Neural cell (in vitro differentiated cells): ENCODE data around the gene MISP. TPM values are rescaled to one million over a fixed set of nuclear protein-coding genes. Genes with fewer than 3 reads are reported as not detected.

ENCODE experiments used
- H2AFZ ChIP-seq: fragments of 200-600, 300-800 bp; sonication (generic), shearing (Covaris generic); 2 replicates; pipeline ENCODE4 v1.6.0; 2014; ENCODE audit warnings: low read depth, mild to moderate bottlenecking, antibody characterized with exemption, low read length, moderate library complexity
- H3F3A ChIP-seq: fragments of 200-600 bp; shearing (Covaris generic); 2 replicates; pipeline ENCODE4 v1.6.1; 2016; ENCODE audit warnings: mild to moderate bottlenecking, moderate library complexity, mixed read lengths, antibody characterized with exemption, low read length; ENCODE audit not compliant: insufficient read depth, poor library complexity, severe bottlenecking
- H3K27ac ChIP-seq: fragments of 200-600, 300-800 bp; sonication (generic), shearing (Covaris generic); 2 replicates; pipeline ENCODE4 v1.5.1; 2014; ENCODE audit warnings: mild to moderate bottlenecking, low read length, moderate library complexity
- H3K27me3 ChIP-seq: fragments of 300-800, 200-600 bp; sonication (generic), shearing (Covaris generic); 2 replicates; pipeline ENCODE4 v1.6.0; 2014; ENCODE audit warnings: mild to moderate bottlenecking, low read depth, low read length, moderate library complexity; ENCODE audit not compliant: insufficient read depth
- H3K36me3 ChIP-seq: fragments of 300-800, 200-600 bp; sonication (generic), shearing (Covaris generic); 2 replicates; pipeline ENCODE4 v1.5.1; 2014; ENCODE audit warnings: mild to moderate bottlenecking, antibody characterized with exemption, low read length, moderate library complexity; ENCODE audit not compliant: insufficient read depth
- H3K4me2 ChIP-seq: fragments of 300-800, 200-600 bp; sonication (generic), shearing (Covaris generic); 2 replicates; pipeline ENCODE4 v1.6.0; 2014; ENCODE audit warnings: mild to moderate bottlenecking, low read length
- H3K4me3 ChIP-seq: fragments of 300-800, 200-600 bp; sonication (generic), shearing (Covaris generic); 2 replicates; pipeline ENCODE4 v1.5.1; 2014; ENCODE audit warnings: mild to moderate bottlenecking, low read length, moderate library complexity
- H3K79me2 ChIP-seq: fragments of 200-600 bp; shearing (Covaris generic); replicated peaks from 2 replicates; pipeline ENCODE4 v1.6.0; 2014; ENCODE audit warnings: mild to moderate bottlenecking, low read length, moderate library complexity; ENCODE audit not compliant: insufficient read depth
- H3K9ac ChIP-seq: fragments of 300-800, 200-600 bp; sonication (generic), shearing (Covaris generic); 2 replicates; pipeline ENCODE4 v1.6.1; 2016; ENCODE audit warnings: mild to moderate bottlenecking, low read length, mixed read lengths
- H3K9me2 ChIP-seq: fragments of 200-600 bp; shearing (Covaris generic); 2 replicates; pipeline ENCODE4 v1.6.1; 2016; ENCODE audit warnings: mild to moderate bottlenecking, low read length, mixed read lengths; ENCODE audit not compliant: insufficient read depth
- H3K9me3 ChIP-seq: fragments of 200-600, 300-800 bp; sonication (generic), shearing (Covaris generic); 2 replicates; pipeline ENCODE4 v1.6.1; 2016; ENCODE audit warnings: mild to moderate bottlenecking, mixed run types, low read length, moderate library complexity, mixed read lengths
- H4K20me1 ChIP-seq: fragments of 200-600 bp; shearing (Covaris generic); 2 replicates; pipeline ENCODE4 v1.6.1; 2016; ENCODE audit warnings: mild to moderate bottlenecking, mixed run types; ENCODE audit not compliant: insufficient read depth
- EP300 ChIP-seq: fragments of 450-650 bp; conservative IDR thresholded peaks from 2 replicates; pipeline ENCODE4 v1.6.1; 2014; ENCODE audit warnings: antibody characterized with exemption, mild to moderate bottlenecking, moderate library complexity; ENCODE audit not compliant: poor library complexity, severe bottlenecking
- MXI1 ChIP-seq: fragments of 450-650 bp; conservative IDR thresholded peaks from 2 replicates; pipeline ENCODE4 v1.6.1; 2014; ENCODE audit warnings: antibody characterized with exemption, mild to moderate bottlenecking; ENCODE audit not compliant: poor library complexity, severe bottlenecking
- POLR2AphosphoS5 ChIP-seq: IDR thresholded peaks from 2 replicates; pipeline ENCODE4 v1.6.1; 2012
- RAD21 ChIP-seq: fragments of 450-650 bp; conservative IDR thresholded peaks from 2 replicates; pipeline ENCODE4 v1.6.1; 2014; ENCODE audit warnings: antibody characterized with exemption, mild to moderate bottlenecking, moderate library complexity
- TAF1 ChIP-seq: IDR thresholded peaks from 2 replicates; pipeline ENCODE4 v1.6.1; 2012; ENCODE audit warnings: low read depth
- polyA plus RNA-seq: library from polyadenylated mRNA; depleted of rRNA; stranded (reverse); fragments of >200 nt; gene quantifications from 2 replicates; pipeline ENCODE4 v1.2.3, GENCODE V29; 2014
- TF ChIP-seq, protein P1 (sequence below): fragments of 450-650 bp; IDR thresholded peaks from 2 replicates; pipeline ENCODE4 v1.5.1; 2014; ENCODE audit warnings: antibody characterized with exemption, mild to moderate bottlenecking, moderate library complexity; ENCODE audit not compliant: poor library complexity, severe bottlenecking
- TF ChIP-seq, protein P2 (sequence below): IDR thresholded peaks from 2 replicates; pipeline ENCODE4 v1.6.1; 2012; ENCODE audit warnings: borderline replicate concordance

Gene MISP
- polyA plus RNA-seq, 1 donor from 2014 or later: 0.98 TPM

DNA sequence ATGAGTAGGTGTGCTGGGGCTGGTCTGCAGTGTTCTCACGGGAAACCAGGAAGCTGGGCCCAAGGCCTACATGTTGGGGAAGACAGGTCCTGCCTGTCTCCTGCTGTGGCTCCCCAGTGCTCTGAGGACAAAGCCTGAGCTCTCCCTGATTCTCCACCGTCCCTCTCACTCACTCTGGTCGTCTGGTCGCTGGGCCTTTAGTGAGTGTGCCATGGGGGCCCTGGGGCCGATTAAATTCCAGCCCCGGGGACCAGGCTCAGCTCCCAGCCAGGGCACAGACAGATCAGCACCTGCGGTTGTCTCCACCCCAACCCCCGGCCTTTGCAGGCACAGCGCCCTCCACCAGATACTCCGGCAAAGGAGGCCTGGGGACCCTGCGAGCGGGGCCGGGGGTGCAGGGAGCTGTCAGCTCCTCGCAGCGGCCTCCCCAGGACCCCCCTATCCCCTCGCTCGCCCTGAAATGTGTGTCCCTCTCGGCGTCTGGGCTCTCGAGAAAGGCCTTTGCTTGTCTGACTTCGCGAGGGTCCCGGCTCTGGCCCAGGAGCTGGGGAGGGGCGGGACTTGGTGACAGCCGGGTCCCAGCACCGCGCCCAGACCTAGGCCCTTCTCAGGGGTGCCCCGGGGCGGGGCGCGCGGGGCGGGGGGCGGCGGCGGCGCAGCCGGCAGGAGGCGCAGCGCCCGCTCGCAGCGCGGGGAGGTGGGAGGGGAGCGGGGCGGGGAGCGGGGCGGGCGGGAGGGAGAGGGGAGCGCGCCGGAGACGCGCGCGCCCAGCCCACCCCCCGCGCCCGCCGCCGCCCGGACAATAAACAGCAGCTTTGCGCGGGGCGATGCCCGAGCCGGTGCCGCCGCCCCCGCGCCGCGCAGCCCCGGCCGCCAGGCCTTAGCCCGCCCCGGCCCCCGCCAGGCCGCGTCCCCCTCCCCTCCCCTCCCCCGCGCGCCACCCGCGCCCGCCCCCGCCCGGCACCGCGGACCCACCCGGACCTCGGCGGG, 42.5 kb upstream of the MISP start, which contains the start of gene PALM:
Gene PALM, plus strand, starts transcription at position 782 of the 990 bp plus-strand sequence. CDS start 212 bp downstream, outside the sequence.
- peak within 1 kb of the TSS; percentile 62 for H3K4me2 ChIP-seq
- no peaks in the 10 kb centered on the region for H3K9me3 ChIP-seq
- H3K9ac ChIP-seq: peak within 1 kb of the TSS; percentile 83
- H3F3A ChIP-seq: no peaks in the 10 kb centered on the region
- peak within 1 kb of the TSS; percentile 51 for H2AFZ ChIP-seq
- H3K27ac ChIP-seq: peak within 1 kb of the TSS; percentile 67
- H4K20me1 ChIP-seq: no peaks in the 10 kb centered on the region
- H3K27me3 ChIP-seq: no peaks in the 10 kb centered on the region
- peaks cover 48% of the 10 kb centered on the region for H3K79me2 ChIP-seq
- TF ChIP-seq EP300 (no peak), RAD21 (no peak), POLR2AphosphoS5 (peak; percentile 66)
- TF ChIP-seq, protein P1, sequence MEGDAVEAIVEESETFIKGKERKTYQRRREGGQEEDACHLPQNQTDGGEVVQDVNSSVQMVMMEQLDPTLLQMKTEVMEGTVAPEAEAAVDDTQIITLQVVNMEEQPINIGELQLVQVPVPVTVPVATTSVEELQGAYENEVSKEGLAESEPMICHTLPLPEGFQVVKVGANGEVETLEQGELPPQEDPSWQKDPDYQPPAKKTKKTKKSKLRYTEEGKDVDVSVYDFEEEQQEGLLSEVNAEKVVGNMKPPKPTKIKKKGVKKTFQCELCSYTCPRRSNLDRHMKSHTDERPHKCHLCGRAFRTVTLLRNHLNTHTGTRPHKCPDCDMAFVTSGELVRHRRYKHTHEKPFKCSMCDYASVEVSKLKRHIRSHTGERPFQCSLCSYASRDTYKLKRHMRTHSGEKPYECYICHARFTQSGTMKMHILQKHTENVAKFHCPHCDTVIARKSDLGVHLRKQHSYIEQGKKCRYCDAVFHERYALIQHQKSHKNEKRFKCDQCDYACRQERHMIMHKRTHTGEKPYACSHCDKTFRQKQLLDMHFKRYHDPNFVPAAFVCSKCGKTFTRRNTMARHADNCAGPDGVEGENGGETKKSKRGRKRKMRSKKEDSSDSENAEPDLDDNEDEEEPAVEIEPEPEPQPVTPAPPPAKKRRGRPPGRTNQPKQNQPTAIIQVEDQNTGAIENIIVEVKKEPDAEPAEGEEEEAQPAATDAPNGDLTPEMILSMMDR: peak; percentile 27
- TF ChIP-seq, protein P2, sequence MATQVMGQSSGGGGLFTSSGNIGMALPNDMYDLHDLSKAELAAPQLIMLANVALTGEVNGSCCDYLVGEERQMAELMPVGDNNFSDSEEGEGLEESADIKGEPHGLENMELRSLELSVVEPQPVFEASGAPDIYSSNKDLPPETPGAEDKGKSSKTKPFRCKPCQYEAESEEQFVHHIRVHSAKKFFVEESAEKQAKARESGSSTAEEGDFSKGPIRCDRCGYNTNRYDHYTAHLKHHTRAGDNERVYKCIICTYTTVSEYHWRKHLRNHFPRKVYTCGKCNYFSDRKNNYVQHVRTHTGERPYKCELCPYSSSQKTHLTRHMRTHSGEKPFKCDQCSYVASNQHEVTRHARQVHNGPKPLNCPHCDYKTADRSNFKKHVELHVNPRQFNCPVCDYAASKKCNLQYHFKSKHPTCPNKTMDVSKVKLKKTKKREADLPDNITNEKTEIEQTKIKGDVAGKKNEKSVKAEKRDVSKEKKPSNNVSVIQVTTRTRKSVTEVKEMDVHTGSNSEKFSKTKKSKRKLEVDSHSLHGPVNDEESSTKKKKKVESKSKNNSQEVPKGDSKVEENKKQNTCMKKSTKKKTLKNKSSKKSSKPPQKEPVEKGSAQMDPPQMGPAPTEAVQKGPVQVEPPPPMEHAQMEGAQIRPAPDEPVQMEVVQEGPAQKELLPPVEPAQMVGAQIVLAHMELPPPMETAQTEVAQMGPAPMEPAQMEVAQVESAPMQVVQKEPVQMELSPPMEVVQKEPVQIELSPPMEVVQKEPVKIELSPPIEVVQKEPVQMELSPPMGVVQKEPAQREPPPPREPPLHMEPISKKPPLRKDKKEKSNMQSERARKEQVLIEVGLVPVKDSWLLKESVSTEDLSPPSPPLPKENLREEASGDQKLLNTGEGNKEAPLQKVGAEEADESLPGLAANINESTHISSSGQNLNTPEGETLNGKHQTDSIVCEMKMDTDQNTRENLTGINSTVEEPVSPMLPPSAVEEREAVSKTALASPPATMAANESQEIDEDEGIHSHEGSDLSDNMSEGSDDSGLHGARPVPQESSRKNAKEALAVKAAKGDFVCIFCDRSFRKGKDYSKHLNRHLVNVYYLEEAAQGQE: peak; percentile 37
- peak within 1 kb of the TSS; percentile 90 for H3K4me3 ChIP-seq
- H3K9me2 ChIP-seq: no peaks in the 10 kb centered on the region
- H3K36me3 ChIP-seq: no peaks in the 10 kb centered on the region

DNA sequence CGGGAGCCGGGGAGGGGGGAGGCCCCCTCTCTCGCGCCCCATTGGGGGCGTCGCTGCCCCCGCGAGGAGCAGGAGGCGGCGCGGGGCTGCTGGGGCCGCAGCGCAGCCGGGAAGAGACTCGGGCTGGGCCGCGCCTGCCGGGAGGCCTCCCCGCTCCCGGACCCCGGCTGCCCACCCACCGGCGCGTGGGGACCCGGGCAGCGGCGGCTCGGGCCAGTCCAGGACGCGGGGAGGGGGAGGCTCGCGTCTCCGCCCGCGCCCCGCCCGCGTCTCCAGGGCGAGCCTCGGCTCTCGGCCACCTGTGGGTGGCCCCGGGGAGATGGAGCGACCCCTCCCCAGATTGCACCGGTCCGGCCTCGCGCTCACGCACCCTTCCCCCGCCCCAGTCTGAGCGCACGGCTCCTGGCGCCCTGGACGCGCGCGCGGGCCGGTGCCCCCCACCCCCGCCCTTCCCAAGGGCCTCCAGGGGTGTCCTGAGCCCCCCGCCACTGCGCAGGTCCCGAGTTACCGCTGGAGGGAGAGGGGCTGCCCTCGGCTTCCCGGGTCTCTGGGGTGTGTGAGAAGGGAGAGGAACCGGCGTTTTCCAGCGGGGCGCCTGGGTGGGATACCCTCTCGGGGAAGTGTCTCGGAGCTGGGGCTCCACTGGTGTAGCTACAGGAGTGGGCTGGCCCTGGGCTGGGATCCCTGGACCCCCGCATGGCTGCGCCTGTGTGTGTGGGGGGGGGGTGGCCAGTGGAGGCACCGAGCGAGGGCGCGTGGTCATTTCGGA, 41.5 kb upstream of the MISP start:
- no peaks in the 10 kb centered on the region for H3F3A ChIP-seq
- no peaks in the 10 kb centered on the region for H3K36me3 ChIP-seq
- H3K79me2 ChIP-seq: peaks cover 50% of the 10 kb centered on the region
- no peaks in the 10 kb centered on the region for H3K27me3 ChIP-seq
- no peaks in the 10 kb centered on the region for H3K9me2 ChIP-seq
- H3K9ac ChIP-seq: peak overlapping the region; percentile 83
- peak overlapping the region; percentile 90 for H3K4me3 ChIP-seq
- peak overlapping the region; percentile 63 for H3K27ac ChIP-seq
- no peak overlapping the region for H2AFZ ChIP-seq
- peak overlapping the region; percentile 62 for H3K4me2 ChIP-seq
- TF ChIP-seq TAF1 (peak; percentile 43), MXI1 (peak; percentile 23), POLR2AphosphoS5 (no peak)
- H3K9me3 ChIP-seq: no peaks in the 10 kb centered on the region
- H4K20me1 ChIP-seq: no peaks in the 10 kb centered on the region
